HepG2 (cell line): ENCODE measurements around the gene JSRP1. TPM values are rescaled to one million over a fixed set of nuclear protein-coding genes. Genes with fewer than 3 reads are reported as not detected.
A peak's percentile ranks its signal among the peaks of the same experiment; 100 is the strongest.

Source experiments
- E2F1 ChIP-seq: sonication (generic); formaldehyde crosslinking; IDR thresholded peaks from 2 replicates; pipeline ENCODE4 v1.5.0; 2020; ENCODE audit warnings: missing genetic modification reagents
- ESRRA ChIP-seq: sonication (generic); formaldehyde crosslinking; IDR thresholded peaks from 2 replicates; pipeline ENCODE4 v1.5.1; 2020; ENCODE audit warnings: mild to moderate bottlenecking, low read depth, missing genetic modification reagents
- HMG20B ChIP-seq: conservative IDR thresholded peaks from 2 replicates; pipeline ENCODE4 v1.6.1; 2016; ENCODE audit warnings: missing genetic modification reagents, missing compliant biosample characterization
- HNF4A ChIP-seq: sonication (generic); formaldehyde crosslinking; IDR thresholded peaks from 2 replicates; pipeline ENCODE4 v1.4.0; 2020; ENCODE audit warnings: missing genetic modification reagents
- IKZF4 ChIP-seq: sonication (generic); formaldehyde crosslinking; IDR thresholded peaks from 2 replicates; pipeline ENCODE4 v1.5.1; 2020; ENCODE audit warnings: borderline replicate concordance, mild to moderate bottlenecking, low read depth, missing genetic modification reagents; ENCODE audit errors: not compliant biosample characterization
- ISX ChIP-seq: sonication (generic); formaldehyde crosslinking; conservative IDR thresholded peaks from 2 replicates; pipeline ENCODE4 v1.5.0; 2020; ENCODE audit warnings: missing genetic modification reagents
- MIER3 ChIP-seq: IDR thresholded peaks from 2 replicates; pipeline ENCODE4 v1.6.1; 2016; ENCODE audit warnings: missing compliant biosample characterization, borderline replicate concordance
- NFIC ChIP-seq: IDR thresholded peaks from 2 replicates; pipeline ENCODE4 v1.6.1; 2012; ENCODE audit warnings: mild to moderate bottlenecking, low read length, inconsistent platforms
- NFKB2 ChIP-seq: sonication (generic); formaldehyde crosslinking; IDR thresholded peaks from 2 replicates; pipeline ENCODE4 v1.4.0; 2020; ENCODE audit warnings: missing genetic modification reagents, borderline replicate concordance
- NFYB ChIP-seq: sonication (generic); formaldehyde crosslinking; IDR thresholded peaks from 2 replicates; pipeline ENCODE4 v1.4.0; 2020; ENCODE audit warnings: missing genetic modification reagents
- ZNF235 ChIP-seq: sonication (generic); formaldehyde crosslinking; IDR thresholded peaks from 2 replicates; pipeline ENCODE4 v1.8.1; 2023; ENCODE audit warnings: mild to moderate bottlenecking, missing genetic modification reagents, borderline replicate concordance
- ZNF263 ChIP-seq: sonication (generic); formaldehyde crosslinking; IDR thresholded peaks from 2 replicates; pipeline ENCODE4 v1.4.0; 2020; ENCODE audit warnings: missing genetic modification reagents
- ZNF276 ChIP-seq: sonication (generic); formaldehyde crosslinking; IDR thresholded peaks from 2 replicates; pipeline ENCODE4 v1.4.0; 2020; ENCODE audit warnings: mild to moderate bottlenecking, low read depth, missing genetic modification reagents
- ZXDC ChIP-seq: sonication (generic); formaldehyde crosslinking; IDR thresholded peaks from 2 replicates; pipeline ENCODE4 v1.5.0; 2020; ENCODE audit warnings: mild to moderate bottlenecking, missing genetic modification reagents
- polyA plus RNA-seq, 8 experiments: library from polyadenylated mRNA; depleted of rRNA in 3 of 8; stranded (reverse) in 7 of 8; unstranded in 1 of 8; fragments of >200 nt; fragmentation: Illumina TruSeq in 4 of 8; extraction: Trizol in 4 of 8; gene quantifications; 2 replicates each; pipeline versions ENCODE4 v1.2.1 to v1.2.3, GENCODE V29; 2011 to 2016; ENCODE audit warnings: low read depth in 4 of 8, missing spikeins in 1 of 8, mixed read lengths in 1 of 8; ENCODE audit not compliant: insufficient read depth in 1 of 8
- total RNA-seq, 5 experiments: library from RNA; depleted of rRNA; stranded (reverse); fragments of >200 nt; fragmentation: Illumina TruSeq; extraction: Trizol; gene quantifications; 2 replicates each; pipeline ENCODE4 v1.2.3, GENCODE V29; 2016; ENCODE audit warnings: low read depth in 1 of 5
- TF ChIP-seq, protein P1 (sequence below): sonication (generic); formaldehyde crosslinking; IDR thresholded peaks from 2 replicates; pipeline ENCODE4 v1.8.1; 2023; ENCODE audit warnings: mild to moderate bottlenecking, missing genetic modification reagents
- TF ChIP-seq, protein P2 (sequence below): sonication (generic); formaldehyde crosslinking; IDR thresholded peaks from 2 replicates; pipeline ENCODE4 v1.9.0; 2021; ENCODE audit warnings: missing genetic modification reagents, borderline replicate concordance
- TF ChIP-seq, protein P3 (sequence below): sonication (generic); formaldehyde crosslinking; IDR thresholded peaks from 2 replicates; pipeline ENCODE4 v1.4.0; 2020; ENCODE audit warnings: missing genetic modification reagents

Gene JSRP1
- total and polyA plus RNA-seq, 2 of the 13 experiments (the other 11 are each of a cell fraction or from before 2014, with no cell fraction given) = 0.16 to 0.38 TPM

GRCh38 chr19:2252797-2253105 lies 3.5 kb downstream of the JSRP1 start (continued):
- TF ChIP-seq NFKB2 (CRISPR knock-in tag) = peak; percentile 84; the same call in 1 of the 2 replicates
- TF ChIP-seq, protein P1, sequence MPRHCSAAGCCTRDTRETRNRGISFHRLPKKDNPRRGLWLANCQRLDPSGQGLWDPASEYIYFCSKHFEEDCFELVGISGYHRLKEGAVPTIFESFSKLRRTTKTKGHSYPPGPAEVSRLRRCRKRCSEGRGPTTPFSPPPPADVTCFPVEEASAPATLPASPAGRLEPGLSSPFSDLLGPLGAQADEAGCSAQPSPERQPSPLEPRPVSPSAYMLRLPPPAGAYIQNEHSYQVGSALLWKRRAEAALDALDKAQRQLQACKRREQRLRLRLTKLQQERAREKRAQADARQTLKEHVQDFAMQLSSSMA = no peak
- no peak for TF ChIP-seq IKZF4
- 0 out of 2 replicates have a peak, but pooled peaks have one; percentile 33 for TF ChIP-seq ZXDC
- TF ChIP-seq HMG20B = no peak
- TF ChIP-seq, protein P2, sequence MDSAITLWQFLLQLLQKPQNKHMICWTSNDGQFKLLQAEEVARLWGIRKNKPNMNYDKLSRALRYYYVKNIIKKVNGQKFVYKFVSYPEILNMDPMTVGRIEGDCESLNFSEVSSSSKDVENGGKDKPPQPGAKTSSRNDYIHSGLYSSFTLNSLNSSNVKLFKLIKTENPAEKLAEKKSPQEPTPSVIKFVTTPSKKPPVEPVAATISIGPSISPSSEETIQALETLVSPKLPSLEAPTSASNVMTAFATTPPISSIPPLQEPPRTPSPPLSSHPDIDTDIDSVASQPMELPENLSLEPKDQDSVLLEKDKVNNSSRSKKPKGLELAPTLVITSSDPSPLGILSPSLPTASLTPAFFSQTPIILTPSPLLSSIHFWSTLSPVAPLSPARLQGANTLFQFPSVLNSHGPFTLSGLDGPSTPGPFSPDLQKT (CRISPR knock-in tag) = 0 out of 2 replicates have a peak, but pooled peaks have one; percentile 21
- TF ChIP-seq ZNF276 (CRISPR knock-in tag) = peak; percentile 91; the same call in 1 of the 2 replicates
- TF ChIP-seq ZNF235 (CRISPR knock-in tag) = no peak
- TF ChIP-seq, protein P3, sequence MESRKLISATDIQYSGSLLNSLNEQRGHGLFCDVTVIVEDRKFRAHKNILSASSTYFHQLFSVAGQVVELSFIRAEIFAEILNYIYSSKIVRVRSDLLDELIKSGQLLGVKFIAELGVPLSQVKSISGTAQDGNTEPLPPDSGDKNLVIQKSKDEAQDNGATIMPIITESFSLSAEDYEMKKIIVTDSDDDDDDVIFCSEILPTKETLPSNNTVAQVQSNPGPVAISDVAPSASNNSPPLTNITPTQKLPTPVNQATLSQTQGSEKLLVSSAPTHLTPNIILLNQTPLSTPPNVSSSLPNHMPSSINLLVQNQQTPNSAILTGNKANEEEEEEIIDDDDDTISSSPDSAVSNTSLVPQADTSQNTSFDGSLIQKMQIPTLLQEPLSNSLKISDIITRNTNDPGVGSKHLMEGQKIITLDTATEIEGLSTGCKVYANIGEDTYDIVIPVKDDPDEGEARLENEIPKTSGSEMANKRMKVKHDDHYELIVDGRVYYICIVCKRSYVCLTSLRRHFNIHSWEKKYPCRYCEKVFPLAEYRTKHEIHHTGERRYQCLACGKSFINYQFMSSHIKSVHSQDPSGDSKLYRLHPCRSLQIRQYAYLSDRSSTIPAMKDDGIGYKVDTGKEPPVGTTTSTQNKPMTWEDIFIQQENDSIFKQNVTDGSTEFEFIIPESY (CRISPR knock-in tag) = no peak
- peak; percentile 42; the same call in 1 of the 2 replicates for TF ChIP-seq ZNF263 (CRISPR knock-in tag)
- TF ChIP-seq ESRRA (CRISPR knock-in tag) = no peak
- no peak for TF ChIP-seq NFIC
- TF ChIP-seq ISX = 0 out of 2 replicates have a peak, but pooled peaks have one; percentile 48
- no peak for TF ChIP-seq HNF4A (CRISPR knock-in tag)
- peak; percentile 4; the same call in 1 of the 2 replicates for TF ChIP-seq NFYB (CRISPR knock-in tag)
- peak; percentile 61; the same call in 1 of the 2 replicates for TF ChIP-seq E2F1
- TF ChIP-seq MIER3 (CRISPR knock-in tag) = no peak
